Endothelial cell (in vitro differentiated cells): ENCODE measurements around the gene DIRAS2. TPM values are rescaled to one million over a fixed set of nuclear protein-coding genes. Genes with fewer than 3 reads are reported as not detected.
"Not testable (repeated sequence)": the region's sequence is repeated elsewhere in the genome, so short reads cannot be mapped to it uniquely, and the experiment has no call there.

Experiments
- DNase-seq: peaks from one replicate; pipeline ENCODE4 v3.0.0; 2021; ENCODE audit warnings: low spot score
- H3K27ac Mint-ChIP-seq: one replicate; pipeline ENCODE4 v1.8.0; 2021; ENCODE audit warnings: mixed read lengths, inconsistent platforms; ENCODE audit not compliant: unreplicated experiment
- H3K27me3 Mint-ChIP-seq: one replicate; pipeline ENCODE4 v1.8.0; 2021; ENCODE audit warnings: mild to moderate bottlenecking, moderate library complexity, mixed read lengths, inconsistent platforms; ENCODE audit not compliant: unreplicated experiment
- H3K36me3 Mint-ChIP-seq: one replicate; pipeline ENCODE4 v1.8.0; 2021; ENCODE audit warnings: mild to moderate bottlenecking, low read depth, mixed read lengths, inconsistent platforms; ENCODE audit not compliant: unreplicated experiment
- H3K4me1 Mint-ChIP-seq: one replicate; pipeline ENCODE4 v1.8.0; 2021; ENCODE audit warnings: mild to moderate bottlenecking, mixed read lengths, inconsistent platforms; ENCODE audit not compliant: unreplicated experiment
- H3K4me3 Mint-ChIP-seq: one replicate; pipeline ENCODE4 v1.8.0; 2021; ENCODE audit warnings: mild to moderate bottlenecking, mixed read lengths, inconsistent platforms; ENCODE audit not compliant: unreplicated experiment
- H3K9me3 Mint-ChIP-seq: one replicate; pipeline ENCODE4 v1.8.0; 2021; ENCODE audit warnings: mixed read lengths, inconsistent platforms; ENCODE audit not compliant: unreplicated experiment
- total RNA-seq: library from RNA; stranded (reverse); fragmentation: NEBNext Ultra II Directional; extraction: Animal tissue kit (Norgen Biotek cat#: 25700); gene quantifications from one replicate; pipeline ENCODE4 v1.2.1, GENCODE V29; 2021; ENCODE audit not compliant: unreplicated experiment
- TF ChIP-seq, protein P1 (sequence below): fragments of 200-600 bp; sonication (generic); IDR thresholded peaks from one replicate; pipeline ENCODE4 v1.5.0; 2021; ENCODE audit warnings: antibody characterized with exemption; ENCODE audit not compliant: unreplicated experiment

The DIRAS2 gene
- total RNA-seq, 1 donor from 2014 or later, result not detected

GRCh38 chr9:90665072-90665471, 22.4 kb upstream of the DIRAS2 start:
- no peak overlapping the region for H3K4me3 Mint-ChIP-seq
- peak; percentile 23 for DNase-seq
- no peaks in the 10 kb centered on the region for H3K27me3 Mint-ChIP-seq
- no peak overlapping the region for H3K27ac Mint-ChIP-seq
- H3K4me1 Mint-ChIP-seq, result no peaks in the 10 kb centered on the region
- no peaks in the 10 kb centered on the region for H3K36me3 Mint-ChIP-seq
- TF ChIP-seq, protein P1, sequence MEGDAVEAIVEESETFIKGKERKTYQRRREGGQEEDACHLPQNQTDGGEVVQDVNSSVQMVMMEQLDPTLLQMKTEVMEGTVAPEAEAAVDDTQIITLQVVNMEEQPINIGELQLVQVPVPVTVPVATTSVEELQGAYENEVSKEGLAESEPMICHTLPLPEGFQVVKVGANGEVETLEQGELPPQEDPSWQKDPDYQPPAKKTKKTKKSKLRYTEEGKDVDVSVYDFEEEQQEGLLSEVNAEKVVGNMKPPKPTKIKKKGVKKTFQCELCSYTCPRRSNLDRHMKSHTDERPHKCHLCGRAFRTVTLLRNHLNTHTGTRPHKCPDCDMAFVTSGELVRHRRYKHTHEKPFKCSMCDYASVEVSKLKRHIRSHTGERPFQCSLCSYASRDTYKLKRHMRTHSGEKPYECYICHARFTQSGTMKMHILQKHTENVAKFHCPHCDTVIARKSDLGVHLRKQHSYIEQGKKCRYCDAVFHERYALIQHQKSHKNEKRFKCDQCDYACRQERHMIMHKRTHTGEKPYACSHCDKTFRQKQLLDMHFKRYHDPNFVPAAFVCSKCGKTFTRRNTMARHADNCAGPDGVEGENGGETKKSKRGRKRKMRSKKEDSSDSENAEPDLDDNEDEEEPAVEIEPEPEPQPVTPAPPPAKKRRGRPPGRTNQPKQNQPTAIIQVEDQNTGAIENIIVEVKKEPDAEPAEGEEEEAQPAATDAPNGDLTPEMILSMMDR, result no peak
- H3K9me3 Mint-ChIP-seq, result no peaks in the 10 kb centered on the region

GRCh38 chr9:90659650-90660364, 17.2 kb upstream of the DIRAS2 start:
- TF ChIP-seq, protein P1, result no peak
- H3K36me3 Mint-ChIP-seq, result no peaks in the 10 kb centered on the region
- no peak overlapping the region for H3K4me3 Mint-ChIP-seq
- no peak for DNase-seq
- no peaks in the 10 kb centered on the region for H3K27me3 Mint-ChIP-seq
- H3K27ac Mint-ChIP-seq, result no peak overlapping the region
- H3K9me3 Mint-ChIP-seq, result no peaks in the 10 kb centered on the region
- H3K4me1 Mint-ChIP-seq, result no peaks in the 10 kb centered on the region

GRCh38 chr9:90658783-90659182, 16.2 kb upstream of the DIRAS2 start:
- no peak for DNase-seq
- TF ChIP-seq, protein P1, result no peak
- Mint-ChIP-seq H3K4me1 (no peaks in the 10 kb centered on the region), H3K27me3 (no peaks in the 10 kb centered on the region), H3K27ac (no peak overlapping the region), H3K36me3 (no peaks in the 10 kb centered on the region), H3K9me3 (no peaks in the 10 kb centered on the region), H3K4me3 (no peak overlapping the region)

DNA sequence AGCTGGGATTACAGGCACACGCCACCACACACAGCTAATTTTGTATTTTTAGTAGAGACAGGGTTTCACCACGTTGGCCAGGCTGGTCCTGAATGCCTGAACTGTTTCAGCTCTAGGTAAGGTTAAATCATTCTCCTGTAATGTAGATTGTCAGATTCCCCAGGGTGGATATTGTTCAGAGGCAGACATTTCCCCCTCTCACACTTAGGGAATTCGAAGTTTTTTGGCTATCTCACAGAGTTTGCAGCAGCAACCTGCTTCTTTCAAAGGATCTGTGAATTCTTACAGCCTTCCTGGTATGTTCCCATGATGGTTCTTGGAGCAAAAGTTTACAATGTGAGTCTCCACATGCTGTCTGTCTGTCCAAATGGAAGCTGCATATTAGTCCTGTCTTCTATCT, 15.6 kb upstream of the DIRAS2 start:
- no peaks in the 10 kb centered on the region for H3K27me3 Mint-ChIP-seq
- H3K4me1 Mint-ChIP-seq, result no peaks in the 10 kb centered on the region
- no peak overlapping the region for H3K4me3 Mint-ChIP-seq
- TF ChIP-seq, protein P1, result no peak
- H3K9me3 Mint-ChIP-seq, result no peaks in the 10 kb centered on the region
- H3K27ac Mint-ChIP-seq, result no peak overlapping the region
- H3K36me3 Mint-ChIP-seq, result no peaks in the 10 kb centered on the region
- DNase-seq, result no peak

DNA sequence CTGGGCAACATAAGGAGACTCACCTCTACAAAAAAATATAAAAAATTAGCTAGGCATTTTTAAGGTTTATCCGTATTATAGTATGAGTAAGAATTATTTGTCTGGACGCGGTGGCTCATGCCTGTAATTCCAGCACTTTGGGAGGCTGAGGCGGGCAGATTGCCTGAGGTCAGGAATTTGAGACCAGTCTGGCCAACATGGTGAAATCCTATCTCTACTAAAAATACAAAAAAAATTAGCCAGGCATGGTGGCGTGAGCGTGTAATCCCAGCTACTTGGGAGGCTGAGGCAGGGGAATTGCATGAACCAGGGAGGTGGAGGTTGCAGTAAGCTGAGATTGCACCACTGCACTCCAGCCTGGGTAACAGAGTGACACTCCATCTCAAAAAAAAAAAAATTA, 14.3 kb upstream of the DIRAS2 start:
- H3K4me1 Mint-ChIP-seq, H3K27ac Mint-ChIP-seq, H3K9me3 Mint-ChIP-seq, H3K36me3 Mint-ChIP-seq, H3K27me3 Mint-ChIP-seq, DNase-seq, H3K4me3 Mint-ChIP-seq: not testable (repeated sequence)
